Activated CD4-positive, alpha-beta memory T cell treated with anti-CD3 and anti-CD28 coated beads for 36 hours (primary cell): ENCODE data around the gene TNFRSF19. TPM values are rescaled to one million over a fixed set of nuclear protein-coding genes. Genes with fewer than 3 reads are reported as not detected.

Source experiments
- CTCF ChIA-PET: fragments of 350-600 bp; sonication (Branson Sonifier 250); formaldehyde crosslinking; loops from one replicate; lab custom pipeline; 2021; ENCODE audit warnings: antibody characterized with exemption, inconsistent platforms; lab: Charles Lee
- POLR2A ChIA-PET: fragments of 350-600 bp; sonication (Branson Sonifier 250); formaldehyde crosslinking; loops from one replicate; lab custom pipeline; 2021; ENCODE audit warnings: antibody characterized with exemption; lab: Charles Lee
- DNase-seq: peaks from one replicate; pipeline ENCODE4 v3.0.0-alpha.2; 2020
- H3K27ac Mint-ChIP-seq: one replicate; pipeline ENCODE4 v1.8.0; 2021; ENCODE audit warnings: mixed read lengths
- H3K27me3 Mint-ChIP-seq: one replicate; pipeline ENCODE4 v1.8.0; 2021; ENCODE audit warnings: mixed read lengths
- H3K36me3 Mint-ChIP-seq: one replicate; pipeline ENCODE4 v1.8.0; 2021; ENCODE audit warnings: mixed read lengths
- H3K4me1 Mint-ChIP-seq: one replicate; pipeline ENCODE4 v1.8.0; 2021; ENCODE audit warnings: low read depth, mixed read lengths
- H3K4me3 Mint-ChIP-seq: one replicate; pipeline ENCODE4 v1.8.0; 2021; ENCODE audit warnings: mild to moderate bottlenecking, mixed read lengths
- H3K9me3 Mint-ChIP-seq: one replicate; pipeline ENCODE4 v1.8.0; 2021; ENCODE audit warnings: mixed read lengths
- intact Hi-C: fragments of 100-400 bp; cut with micrococcal nuclease; formaldehyde crosslinking; loops from one replicate; pipeline ENCODE4 v1.15.1; 2023
- total RNA-seq, 2 experiments: library from RNA; stranded (reverse); gene quantifications; one replicate each; pipeline ENCODE4 v1.2.3, GENCODE V29; 2021

The TNFRSF19 gene
- total RNA-seq, 2 experiments from 2014 or later = not detected

- peaks cover 20% of the 10 kb centered on the region for H3K9me3 Mint-ChIP-seq
- H3K27ac Mint-ChIP-seq = no peak overlapping the region
- H3K4me1 Mint-ChIP-seq = no peaks in the 10 kb centered on the region
- intact Hi-C loops = no loop called here
- DNase-seq = no peak
- no peak overlapping the region for H3K4me3 Mint-ChIP-seq
- ChIA-PET POLR2A (no interaction called here), CTCF (no interaction called here)
- H3K36me3 Mint-ChIP-seq = peaks cover 4% of the 10 kb centered on the region
- H3K27me3 Mint-ChIP-seq = peaks cover 1% of the 10 kb centered on the region
Measured at GRCh38 chr13:23688336-23688735, 118.1 kb downstream of the TNFRSF19 start.

GRCh38 chr13:23690668-23691067 lies 120.5 kb downstream of the TNFRSF19 start:
- H3K27ac Mint-ChIP-seq = no peak overlapping the region
- CTCF ChIA-PET = no interaction called here
- POLR2A ChIA-PET = no interaction called here

DNA sequence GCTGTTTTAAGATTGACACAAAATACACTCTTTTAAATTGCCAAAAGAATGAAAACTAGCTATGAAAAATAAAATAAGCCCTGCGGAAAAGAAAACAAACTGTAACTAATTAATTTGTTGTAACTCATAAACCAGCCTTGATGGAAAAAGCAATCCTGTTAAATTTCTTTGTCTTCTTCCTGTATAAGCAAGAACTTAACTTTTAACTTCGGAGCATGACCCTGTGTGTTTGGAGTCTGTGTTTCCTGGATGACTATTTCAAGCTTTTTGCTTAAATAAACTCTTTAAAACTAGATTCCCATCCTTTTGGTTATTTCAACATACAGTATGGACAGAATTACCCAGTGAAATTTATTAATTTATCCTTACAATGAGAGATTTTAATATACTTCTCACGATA lies 122.6 kb downstream of the TNFRSF19 start:
- Mint-ChIP-seq H3K27me3 (no peaks in the 10 kb centered on the region), H3K36me3 (no peaks in the 10 kb centered on the region), H3K4me1 (peaks cover 12% of the 10 kb centered on the region), H3K4me3 (no peak overlapping the region), H3K27ac (no peak overlapping the region), H3K9me3 (no peaks in the 10 kb centered on the region)
- POLR2A ChIA-PET = no interaction called here
- CTCF ChIA-PET = no interaction called here
- no peak for DNase-seq
- intact Hi-C loops = no loop called here

More at GRCh38 chr13:23690668-23691067, 120.5 kb downstream of the TNFRSF19 start:
- intact Hi-C loops = no loop called here
- no peaks in the 10 kb centered on the region for H3K4me1 Mint-ChIP-seq
- no peaks in the 10 kb centered on the region for H3K36me3 Mint-ChIP-seq
- no peak overlapping the region for H3K4me3 Mint-ChIP-seq
- DNase-seq = no peak
- H3K27me3 Mint-ChIP-seq = no peaks in the 10 kb centered on the region
- peaks cover 4% of the 10 kb centered on the region for H3K9me3 Mint-ChIP-seq

- H3K27me3 Mint-ChIP-seq = no peaks in the 10 kb centered on the region
- no peaks in the 10 kb centered on the region for H3K36me3 Mint-ChIP-seq
- H3K27ac Mint-ChIP-seq = no peak overlapping the region
- ChIA-PET CTCF (no interaction called here), POLR2A (no interaction called here)
- no peak overlapping the region for H3K4me3 Mint-ChIP-seq
- intact Hi-C loops = no loop called here
- DNase-seq = no peak
- peaks cover 16% of the 10 kb centered on the region for H3K4me1 Mint-ChIP-seq
- H3K9me3 Mint-ChIP-seq = no peaks in the 10 kb centered on the region
Measured at GRCh38 chr13:23695196-23695595, 125.0 kb downstream of the TNFRSF19 start.

DNA sequence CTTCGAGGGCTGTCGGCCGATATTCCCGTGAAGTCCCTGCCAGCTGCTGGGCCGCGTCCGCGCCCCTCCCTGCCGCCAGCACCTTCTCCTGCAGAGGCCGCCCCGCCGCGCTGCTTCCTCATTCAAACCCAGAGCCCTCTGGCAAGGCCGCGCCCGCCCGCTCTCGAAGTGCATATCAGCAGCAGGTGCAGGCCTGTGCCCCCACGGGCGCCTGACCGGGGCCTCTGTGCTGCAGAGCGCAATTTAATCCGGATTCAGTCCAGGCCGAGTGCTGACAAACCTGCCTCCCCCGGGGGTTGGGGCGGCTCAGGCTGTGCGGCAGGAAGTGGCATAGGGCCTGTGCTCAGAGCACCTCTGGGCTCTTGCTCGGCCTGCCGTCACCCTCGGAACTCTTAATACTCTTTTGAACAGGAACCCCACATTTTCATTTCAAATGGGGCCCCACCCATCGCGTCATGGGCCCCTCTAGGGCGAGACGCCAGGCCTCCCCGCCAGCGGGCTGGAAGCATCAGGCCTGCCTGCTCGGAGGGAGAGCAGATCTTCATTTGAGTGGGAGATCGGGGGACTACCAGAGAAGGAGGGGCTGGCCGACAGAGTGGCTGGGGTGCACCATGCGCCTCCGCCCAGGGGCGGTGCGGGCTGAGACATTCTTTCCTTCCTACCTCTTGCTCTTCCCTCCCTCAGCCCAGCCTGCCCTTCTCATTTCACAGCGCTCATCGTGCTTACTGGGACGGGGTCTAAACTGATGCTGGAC lies 125.7 kb downstream of the TNFRSF19 start:
- peak; percentile 72 for DNase-seq
- POLR2A ChIA-PET = no interaction called here
- H3K36me3 Mint-ChIP-seq = no peaks in the 10 kb centered on the region
- intact Hi-C loops = no loop called here
- CTCF ChIA-PET = no interaction called here
- H3K9me3 Mint-ChIP-seq = no peaks in the 10 kb centered on the region
- H3K4me1 Mint-ChIP-seq = peaks cover 16% of the 10 kb centered on the region
- no peaks in the 10 kb centered on the region for H3K27me3 Mint-ChIP-seq
- H3K27ac Mint-ChIP-seq = peak overlapping the region; percentile 73
- H3K4me3 Mint-ChIP-seq = peak overlapping the region; percentile 66

DNA sequence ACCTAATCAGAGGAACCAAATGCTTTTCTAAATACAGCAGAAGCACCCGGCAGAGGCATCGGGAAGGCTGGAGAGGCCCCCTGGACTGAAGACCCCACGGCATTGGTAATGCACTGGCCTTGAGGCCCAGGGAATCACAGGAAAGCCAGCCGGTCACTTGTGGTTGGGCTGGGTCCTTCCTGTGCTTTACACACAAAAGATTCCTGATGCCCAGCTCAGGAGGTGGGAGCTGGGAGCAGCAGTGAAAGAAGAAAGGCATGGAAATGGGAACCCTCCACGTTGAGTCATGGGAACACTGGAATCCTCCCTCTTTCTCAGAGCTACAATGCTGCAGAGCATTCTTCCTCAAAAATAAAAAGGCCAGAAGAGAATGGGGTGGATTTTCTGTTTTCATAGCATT lies 126.4 kb downstream of the TNFRSF19 start:
- intact Hi-C loops = no loop called here
- H3K27me3 Mint-ChIP-seq = no peaks in the 10 kb centered on the region
- DNase-seq = no peak
- H3K36me3 Mint-ChIP-seq = no peaks in the 10 kb centered on the region
- H3K27ac Mint-ChIP-seq = no peak overlapping the region
- H3K9me3 Mint-ChIP-seq = no peaks in the 10 kb centered on the region
- CTCF ChIA-PET = no interaction called here
- no peak overlapping the region for H3K4me3 Mint-ChIP-seq
- POLR2A ChIA-PET = no interaction called here
- peaks cover 16% of the 10 kb centered on the region for H3K4me1 Mint-ChIP-seq

DNA sequence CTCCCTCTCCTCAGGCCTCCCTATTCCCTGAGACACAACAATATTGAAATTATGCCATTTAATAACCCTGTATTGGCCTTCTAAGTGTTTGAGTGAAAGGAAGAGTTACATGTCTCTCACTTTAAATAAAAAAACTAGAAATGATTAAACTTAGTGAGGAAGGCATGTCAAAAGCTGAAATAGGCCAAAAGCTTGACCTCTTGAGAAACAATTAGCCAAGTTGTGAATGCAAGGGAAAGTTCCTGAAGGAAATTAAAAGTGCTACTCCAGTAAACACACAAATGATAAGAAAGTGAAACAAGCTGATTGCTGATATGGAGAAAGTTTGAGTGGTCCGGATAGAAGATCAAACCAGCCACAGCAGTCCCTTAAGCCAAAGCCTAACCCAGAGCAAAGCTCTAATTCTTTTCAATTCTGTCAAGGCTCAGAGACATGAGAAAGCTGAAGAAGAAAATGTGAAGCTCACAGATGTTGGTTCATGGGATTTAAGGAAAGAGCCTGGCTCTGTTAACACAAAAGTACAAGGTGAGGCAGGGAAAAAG lies 127.6 kb downstream of the TNFRSF19 start:
- intact Hi-C loops = no loop called here
- Mint-ChIP-seq H3K27me3 (no peaks in the 10 kb centered on the region), H3K27ac (no peak overlapping the region), H3K4me3 (no peak overlapping the region), H3K36me3 (no peaks in the 10 kb centered on the region), H3K4me1 (peaks cover 16% of the 10 kb centered on the region), H3K9me3 (no peaks in the 10 kb centered on the region)
- no peak for DNase-seq
- CTCF ChIA-PET = no interaction called here
- POLR2A ChIA-PET = interaction anchor here (1.0 to 1.1 kb wide), 2 partner anchors 15 kb away, joined by 3 read pairs; no protein-coding TSS in a partner anchor

GRCh38 chr13:23699271-23699670 lies 129.1 kb downstream of the TNFRSF19 start:
- ChIA-PET POLR2A (no interaction called here), CTCF (no interaction called here)
- H3K27me3 Mint-ChIP-seq = no peaks in the 10 kb centered on the region
- DNase-seq = no peak
- intact Hi-C loops = no loop called here
- no peak overlapping the region for H3K27ac Mint-ChIP-seq
- no peaks in the 10 kb centered on the region for H3K9me3 Mint-ChIP-seq
- peaks cover 16% of the 10 kb centered on the region for H3K4me1 Mint-ChIP-seq
- H3K4me3 Mint-ChIP-seq = no peak overlapping the region
- no peaks in the 10 kb centered on the region for H3K36me3 Mint-ChIP-seq

DNA sequence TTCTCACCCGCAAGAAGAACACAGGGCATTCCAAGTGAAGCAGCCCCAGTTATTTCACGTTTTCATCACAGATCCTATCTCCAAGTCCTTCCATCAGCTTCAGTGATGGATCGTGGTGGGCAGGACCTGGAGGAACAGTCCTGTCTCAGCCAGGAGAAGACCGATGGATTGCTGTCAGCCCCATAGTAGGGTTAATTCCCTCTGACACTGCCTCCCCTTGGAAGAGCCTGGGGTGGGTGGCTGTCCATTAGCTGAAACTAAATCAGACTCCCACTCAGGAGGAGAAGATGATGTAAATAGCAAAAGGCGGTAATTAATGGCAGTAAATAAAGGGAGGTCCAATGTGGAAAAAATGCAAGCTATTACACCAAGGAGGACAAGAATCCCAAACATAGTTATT lies 131.0 kb downstream of the TNFRSF19 start:
- H3K4me1 Mint-ChIP-seq = peaks cover 11% of the 10 kb centered on the region
- no peaks in the 10 kb centered on the region for H3K36me3 Mint-ChIP-seq
- intact Hi-C loops = no loop called here
- DNase-seq = no peak
- H3K27me3 Mint-ChIP-seq = no peaks in the 10 kb centered on the region
- no peaks in the 10 kb centered on the region for H3K9me3 Mint-ChIP-seq
- POLR2A ChIA-PET = interaction anchor here (0.6 kb wide), 1 partner anchor 21 kb away, joined by 3 read pairs; no protein-coding TSS in a partner anchor
- H3K27ac Mint-ChIP-seq = no peak overlapping the region
- H3K4me3 Mint-ChIP-seq = no peak overlapping the region
- CTCF ChIA-PET = no interaction called here

- Mint-ChIP-seq H3K27ac (no peak overlapping the region), H3K9me3 (no peaks in the 10 kb centered on the region), H3K4me3 (no peak overlapping the region), H3K4me1 (peaks cover 6% of the 10 kb centered on the region), H3K36me3 (no peaks in the 10 kb centered on the region), H3K27me3 (no peaks in the 10 kb centered on the region)
- intact Hi-C loops = no loop called here
- CTCF ChIA-PET = no interaction called here
- no peak for DNase-seq
- POLR2A ChIA-PET = no interaction called here
Measured at GRCh38 chr13:23701636-23702035, 131.4 kb downstream of the TNFRSF19 start.

DNA sequence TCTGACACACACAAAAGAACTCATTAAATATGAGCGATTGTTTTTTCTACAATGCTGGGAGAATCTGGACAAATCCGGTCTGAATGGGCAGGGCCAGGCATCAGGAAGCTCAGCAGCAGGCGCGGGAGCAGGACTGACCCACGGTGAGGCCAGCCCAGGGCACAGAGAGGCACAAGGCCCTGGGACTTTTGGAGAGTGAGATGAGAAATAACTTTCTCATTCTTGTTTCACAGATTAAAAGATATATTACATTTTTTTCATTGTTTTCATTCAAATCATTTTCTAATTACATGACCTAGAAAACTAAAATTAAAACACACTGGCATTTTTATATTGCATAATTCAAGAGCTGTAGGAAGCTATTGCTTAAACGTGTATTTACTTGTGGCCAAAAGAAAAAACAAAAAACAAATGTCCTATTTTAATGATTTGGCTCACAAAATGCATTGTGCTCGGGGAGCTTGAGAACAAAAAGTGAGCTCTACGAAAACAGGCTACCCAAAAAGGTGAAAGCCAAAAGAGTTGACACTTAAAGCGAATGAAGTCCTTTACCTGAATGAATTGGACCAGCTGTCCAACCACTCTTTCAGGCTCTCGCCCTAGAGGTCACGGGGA lies 133.1 kb downstream of the TNFRSF19 start:
- Mint-ChIP-seq H3K4me3 (no peak overlapping the region), H3K36me3 (no peaks in the 10 kb centered on the region), H3K27me3 (no peaks in the 10 kb centered on the region), H3K4me1 (no peaks in the 10 kb centered on the region), H3K9me3 (no peaks in the 10 kb centered on the region), H3K27ac (no peak overlapping the region)
- ChIA-PET CTCF (no interaction called here), POLR2A (no interaction called here)
- intact Hi-C loops = no loop called here
- DNase-seq = no peak

DNA sequence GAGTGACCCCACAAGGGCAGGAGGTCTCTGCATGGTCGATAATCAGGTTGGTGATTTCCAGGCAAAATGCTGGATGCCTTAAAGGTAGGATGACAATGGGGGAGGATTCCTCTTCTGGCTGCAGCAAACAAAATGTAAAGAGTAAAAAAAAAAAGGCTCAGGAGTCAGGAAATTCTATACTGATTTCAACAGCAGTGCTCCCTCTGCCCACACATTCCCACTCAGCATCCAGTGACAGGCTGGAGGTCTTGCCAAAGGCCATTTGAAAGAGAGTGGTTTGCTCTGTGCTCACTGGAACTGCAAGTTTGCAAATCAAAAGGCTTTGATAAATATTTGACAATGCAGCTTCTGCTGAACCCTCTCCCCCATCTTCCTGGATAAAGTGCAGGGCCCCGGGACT lies 135.4 kb downstream of the TNFRSF19 start:
- H3K4me3 Mint-ChIP-seq = no peak overlapping the region
- H3K9me3 Mint-ChIP-seq = no peaks in the 10 kb centered on the region
- intact Hi-C loops = loop anchor here (5.0 kb wide), 1 partner anchor 238 kb away; no protein-coding TSS in a partner anchor
- no peaks in the 10 kb centered on the region for H3K27me3 Mint-ChIP-seq
- H3K4me1 Mint-ChIP-seq = no peaks in the 10 kb centered on the region
- H3K36me3 Mint-ChIP-seq = no peaks in the 10 kb centered on the region
- CTCF ChIA-PET = no interaction called here
- POLR2A ChIA-PET = no interaction called here
- DNase-seq = no peak
- no peak overlapping the region for H3K27ac Mint-ChIP-seq
